PFSK-1 (cell line): Measurements from ENCODE around the gene ARHGAP35.

ENCODE experiments used
- FOXP2 ChIP-seq: optimal IDR thresholded peaks from 2 replicates; pipeline ENCODE3; 2011; ENCODE audit warnings: borderline replicate concordance, control low read depth, inconsistent platforms; ENCODE audit not compliant: insufficient read depth; ENCODE audit errors: extremely low read length, extremely low read depth
- POLR2AphosphoS5 ChIP-seq: IDR thresholded peaks from 2 replicates; pipeline ENCODE4 v1.6.1; 2012; ENCODE audit warnings: low read depth, mild to moderate bottlenecking, control low read depth, low read length, moderate library complexity
- REST ChIP-seq, 2 experiments: IDR thresholded peaks; 2 replicates each; pipeline versions ENCODE4 v1.6.1 to v1.8.0; 2011 to 2012; ENCODE audit warnings: low read depth in 2 of 2, low read length in 2 of 2, control low read depth in 1 of 2, inconsistent platforms in 1 of 2, mild to moderate bottlenecking in 1 of 2, moderate library complexity in 1 of 2; ENCODE audit not compliant: insufficient read depth in 1 of 2
- SIN3A ChIP-seq: IDR thresholded peaks from 2 replicates; pipeline ENCODE4 v1.6.1; 2012; ENCODE audit warnings: mild to moderate bottlenecking, low read length, moderate library complexity, borderline replicate concordance; ENCODE audit not compliant: insufficient read depth
- TAF1 ChIP-seq: IDR thresholded peaks from 2 replicates; pipeline ENCODE4 v1.6.1; 2012; ENCODE audit warnings: low read length, control low read depth, borderline replicate concordance; ENCODE audit not compliant: insufficient read depth

Gene ARHGAP35

GRCh38 chr19:46866407-46867136 is 5.8 kb downstream of the ARHGAP35 start:
- TF ChIP-seq SIN3A, result no peak
- no peak for TF ChIP-seq FOXP2
- no peak for TF ChIP-seq TAF1
- TF ChIP-seq POLR2AphosphoS5, result no peak
- TF ChIP-seq REST (IDR thresholded peaks at IDR 0.05; ENCODE audit: insufficient read depth in 1 of 2, low read depth in 2 of 2, low read length in 2 of 2), result no peak

DNA sequence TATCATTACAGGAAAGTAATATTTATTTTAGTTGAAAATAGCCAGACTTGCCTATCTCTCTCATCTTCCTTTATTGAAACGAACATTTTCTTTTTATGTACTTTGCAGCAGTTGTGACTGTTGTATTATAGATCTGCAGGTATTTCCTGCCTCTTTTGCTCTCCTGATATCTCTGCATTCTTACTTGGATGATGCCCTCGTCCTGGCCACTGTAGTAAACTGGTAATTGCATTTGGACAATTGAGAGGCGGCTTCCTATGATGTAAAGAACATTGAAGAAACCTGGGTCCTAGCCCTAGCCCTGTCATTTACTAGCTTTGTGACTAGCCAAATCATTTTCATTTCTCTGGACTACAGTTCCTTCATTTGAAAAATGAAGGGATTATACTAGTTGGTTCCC is 6.4 kb downstream of the ARHGAP35 start:
- TF ChIP-seq POLR2AphosphoS5 (no peak), SIN3A (no peak), REST (IDR thresholded peaks at IDR 0.05; ENCODE audit: insufficient read depth in 1 of 2, low read depth in 2 of 2, low read length in 2 of 2) (no peak), FOXP2 (no peak), TAF1 (no peak)

DNA sequence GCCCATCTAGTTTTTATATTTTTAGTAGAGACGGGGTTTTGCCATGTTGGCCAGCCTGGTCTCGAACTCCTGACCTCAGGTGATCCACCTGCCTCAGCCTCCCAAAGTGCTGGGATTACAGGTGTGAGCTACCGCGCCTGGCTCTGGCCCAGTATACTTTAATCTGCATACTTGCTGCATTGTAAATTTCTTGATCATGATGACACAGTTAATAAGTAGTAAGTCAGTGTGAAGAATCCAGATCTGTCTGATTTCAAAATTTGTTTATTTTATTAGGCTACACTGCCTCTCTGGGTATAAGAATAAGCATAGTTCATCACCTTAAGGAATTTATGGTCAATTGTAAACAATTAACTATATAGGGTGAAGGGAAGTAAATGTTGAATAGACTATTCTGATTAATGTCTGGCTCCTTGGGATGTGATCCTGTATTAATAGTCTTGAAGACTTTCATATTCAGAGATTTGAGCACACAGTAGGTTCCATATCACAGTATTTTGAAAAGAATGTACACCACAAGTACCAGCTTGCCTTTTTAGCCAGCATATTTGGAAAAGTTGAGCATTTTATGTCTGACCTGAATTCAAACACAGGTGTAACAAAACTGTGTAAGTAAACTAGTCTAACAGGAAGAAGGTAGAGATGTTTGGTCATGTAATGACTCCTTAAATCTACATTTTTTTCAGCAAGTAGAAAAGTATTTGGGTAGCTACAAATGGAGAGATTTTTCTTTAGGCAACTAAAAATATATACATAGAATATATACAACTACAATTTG is 7.4 kb downstream of the ARHGAP35 start:
- TF ChIP-seq SIN3A (no peak), REST (IDR thresholded peaks at IDR 0.05; ENCODE audit: insufficient read depth in 1 of 2, low read depth in 2 of 2, low read length in 2 of 2) (no peak), POLR2AphosphoS5 (no peak), TAF1 (no peak), FOXP2 (no peak)

- TF ChIP-seq POLR2AphosphoS5 (no peak), SIN3A (no peak), FOXP2 (no peak), REST (IDR thresholded peaks at IDR 0.05; ENCODE audit: insufficient read depth in 1 of 2, low read depth in 2 of 2, low read length in 2 of 2) (no peak), TAF1 (no peak)
Measured at GRCh38 chr19:46872967-46873366, 12.2 kb downstream of the ARHGAP35 start.
